EL (cell line): Measurements from ENCODE around the gene PEMT.

ENCODE experiments used
- DNase-seq: peaks from one replicate; pipeline ENCODE4 v3.0.0-alpha.2; 2016

The PEMT gene

DNA sequence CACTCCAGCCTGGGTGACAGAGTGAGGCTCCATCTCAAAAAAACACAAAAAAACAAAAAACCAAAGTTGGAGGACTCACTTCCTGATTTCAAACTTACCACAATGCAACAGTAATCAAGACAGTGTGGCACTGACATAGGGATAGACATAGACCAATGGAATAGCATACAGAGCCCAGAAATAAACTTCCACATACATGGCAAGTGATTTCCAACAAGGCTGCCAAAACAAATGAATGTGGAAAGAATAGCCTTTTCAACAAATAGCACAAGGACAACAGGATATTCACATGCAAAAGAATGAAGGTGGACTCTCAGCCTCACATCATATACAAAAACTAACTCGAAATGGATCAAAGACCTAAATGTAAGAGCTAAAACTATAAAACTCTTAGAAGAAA, 58.5 kb downstream of the PEMT start:
- no peak for DNase-seq

DNA sequence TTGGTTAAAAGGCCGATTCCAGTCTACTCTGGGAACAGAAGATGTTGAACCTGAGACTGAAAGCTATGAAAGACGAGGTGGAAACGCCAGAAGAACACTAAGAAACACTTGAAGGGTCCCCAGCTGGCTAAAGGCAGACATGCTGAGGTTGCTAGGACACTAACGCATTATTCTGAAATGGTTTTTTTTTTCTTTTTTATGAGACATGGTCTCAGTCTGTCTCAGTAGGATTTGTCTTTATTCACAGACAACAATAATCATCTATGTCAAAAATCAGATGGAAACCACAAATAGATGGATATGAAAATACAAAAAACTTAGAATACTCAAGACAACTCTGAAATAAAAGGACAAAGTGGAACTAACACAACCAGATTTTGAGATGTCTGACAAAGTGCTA, 60.4 kb downstream of the PEMT start:
- DNase-seq = no peak

DNA sequence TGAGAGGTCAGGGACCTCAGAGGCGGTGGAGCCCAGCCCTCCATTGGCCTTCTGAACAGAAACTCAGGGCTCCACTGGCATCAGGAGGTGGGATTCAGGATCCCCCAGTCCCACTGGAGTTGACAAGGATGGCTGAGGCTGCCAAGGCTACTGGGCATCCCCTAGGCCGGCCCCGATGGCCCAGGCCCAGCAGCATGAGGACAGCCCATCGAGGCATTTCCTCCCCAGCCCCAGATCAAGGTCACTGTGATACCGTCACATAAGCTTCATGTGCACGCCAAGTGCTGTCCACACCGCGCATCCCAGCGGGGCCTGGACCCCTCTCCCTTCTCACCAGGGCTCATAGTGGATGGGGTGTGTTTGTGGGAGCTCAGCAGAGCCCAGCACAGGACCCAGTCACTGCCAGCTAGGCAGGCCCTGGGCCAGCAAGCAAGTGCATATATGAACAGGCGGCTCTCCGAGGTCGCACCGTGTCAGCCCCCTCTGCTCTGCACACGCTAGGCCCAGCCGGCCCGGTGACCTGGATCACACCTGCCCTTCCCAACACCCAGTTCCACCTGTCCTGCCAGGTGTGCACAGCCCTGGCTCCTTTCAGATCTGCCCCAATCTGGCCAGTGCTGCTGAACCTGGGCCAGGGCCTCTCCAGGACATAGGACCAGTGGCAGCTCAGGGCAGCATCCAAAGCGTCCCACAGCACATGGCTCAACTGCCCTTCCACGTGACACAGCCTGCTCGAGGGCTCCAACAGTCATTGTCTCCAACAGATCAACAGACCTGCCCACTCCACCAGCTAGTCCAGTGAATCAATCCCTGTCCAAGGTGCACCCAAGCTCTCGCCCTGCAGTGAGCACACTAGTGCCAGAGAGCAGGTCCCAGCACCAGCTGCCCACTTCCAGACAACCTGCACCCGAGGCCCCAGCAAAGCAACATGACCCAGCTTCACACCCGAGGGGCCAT, 62.5 kb downstream of the PEMT start:
- no peak for DNase-seq

DNA sequence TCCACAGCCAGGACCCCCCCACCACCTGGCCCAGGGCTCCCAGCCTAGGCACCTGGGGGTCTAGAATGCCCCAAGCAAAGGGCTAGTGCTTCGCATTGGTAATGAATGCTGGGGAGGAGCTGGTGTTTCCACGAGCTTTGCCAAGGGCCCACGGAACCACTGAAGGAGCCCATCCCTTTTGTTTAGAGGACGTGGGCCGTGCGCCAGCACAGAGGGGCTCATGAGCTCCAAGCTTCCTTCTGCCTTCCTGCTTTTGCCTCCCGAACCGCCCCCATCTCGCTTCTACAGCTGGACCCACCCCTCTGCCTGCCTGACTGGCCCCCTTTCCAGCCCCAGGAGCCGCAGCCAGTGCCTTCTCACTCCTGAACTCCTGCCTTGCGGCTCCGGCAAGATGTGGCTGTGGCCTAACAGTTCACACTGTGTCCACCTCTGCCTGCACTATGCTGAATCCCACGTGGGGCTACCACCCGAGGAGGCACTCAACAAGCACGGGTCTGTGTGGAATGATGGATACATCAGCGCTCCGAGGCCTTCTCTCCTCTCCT, 63.5 kb downstream of the PEMT start:
- DNase-seq = no peak

DNA sequence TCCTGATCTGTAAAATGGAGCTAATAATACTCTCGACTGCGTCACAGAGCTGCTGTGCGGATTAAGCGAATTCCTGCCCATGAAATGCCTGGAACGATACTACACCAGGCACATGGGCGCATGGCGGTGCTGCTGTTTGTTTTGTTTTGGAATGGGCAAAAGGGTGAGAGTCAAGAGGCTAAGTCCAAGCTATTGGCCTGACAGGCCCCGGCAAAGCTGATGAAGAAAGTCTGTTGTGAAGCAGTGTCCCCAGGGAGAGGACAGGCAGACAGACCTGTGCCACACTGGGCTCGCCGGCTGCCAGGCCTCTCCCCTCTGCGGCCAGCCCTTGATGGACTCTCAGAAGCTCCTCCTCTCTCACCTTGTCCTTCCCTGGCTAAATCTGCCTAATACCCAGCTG, 64.0 kb downstream of the PEMT start:
- DNase-seq = no peak

DNA sequence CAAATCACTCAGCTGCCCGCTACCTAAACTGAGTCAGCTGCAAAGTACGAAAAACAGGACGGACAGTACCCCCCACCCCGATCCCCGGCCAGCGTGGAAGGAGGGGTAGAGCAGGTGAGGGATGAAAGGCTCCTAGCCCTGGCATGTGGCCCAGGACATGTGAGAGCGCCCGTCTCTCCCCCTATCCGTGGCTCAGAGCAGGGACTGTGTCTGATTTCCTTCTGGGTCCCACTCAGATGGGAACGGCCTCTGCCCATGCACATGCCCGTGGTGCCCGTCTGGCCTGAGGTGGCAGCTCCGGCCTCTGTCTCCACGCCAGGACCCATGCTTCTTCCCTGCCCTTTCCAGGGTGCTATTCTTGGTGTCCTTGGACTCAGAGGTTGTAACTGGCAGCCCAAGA, 65.1 kb downstream of the PEMT start:
- no peak for DNase-seq

DNA sequence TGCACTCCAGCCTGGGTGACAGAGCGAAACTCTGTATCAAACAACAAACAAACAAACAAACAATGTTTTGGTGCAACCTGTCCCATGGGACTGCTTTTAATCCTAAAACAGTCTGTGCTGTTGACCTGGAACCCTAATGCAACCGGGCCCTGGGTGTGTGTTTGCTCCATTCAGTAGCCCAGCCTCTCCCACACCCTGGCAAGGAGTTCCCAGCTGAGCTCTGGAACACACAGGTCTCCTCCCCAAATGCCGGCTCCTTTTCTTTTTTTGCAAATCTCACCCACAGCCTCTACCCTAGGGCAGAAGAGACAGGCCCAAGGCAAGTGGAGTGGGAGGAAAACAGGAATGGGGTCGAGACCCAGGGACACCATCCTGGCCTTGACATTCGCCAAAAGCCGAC, 65.6 kb downstream of the PEMT start:
- no peak for DNase-seq

DNA sequence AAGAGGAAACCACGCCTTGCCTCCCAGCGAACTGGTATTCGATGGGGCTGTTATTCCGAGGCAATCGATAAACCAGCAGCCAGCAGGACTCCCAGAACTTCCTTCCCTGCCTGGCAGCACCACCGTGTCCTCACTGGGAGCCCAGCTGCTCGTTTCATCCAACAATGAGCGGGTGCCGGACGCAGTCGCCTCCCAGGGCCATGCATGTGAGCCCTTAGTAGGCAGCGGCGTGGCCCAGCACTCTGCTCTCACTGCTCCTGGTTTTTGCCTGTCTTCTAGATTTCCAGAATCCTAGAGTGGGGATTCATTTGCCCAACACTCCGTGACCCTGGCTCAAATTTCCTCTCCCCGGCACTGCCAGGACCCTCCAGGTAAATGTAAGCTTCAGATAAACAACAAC, 66.2 kb downstream of the PEMT start:
- DNase-seq = no peak

DNA sequence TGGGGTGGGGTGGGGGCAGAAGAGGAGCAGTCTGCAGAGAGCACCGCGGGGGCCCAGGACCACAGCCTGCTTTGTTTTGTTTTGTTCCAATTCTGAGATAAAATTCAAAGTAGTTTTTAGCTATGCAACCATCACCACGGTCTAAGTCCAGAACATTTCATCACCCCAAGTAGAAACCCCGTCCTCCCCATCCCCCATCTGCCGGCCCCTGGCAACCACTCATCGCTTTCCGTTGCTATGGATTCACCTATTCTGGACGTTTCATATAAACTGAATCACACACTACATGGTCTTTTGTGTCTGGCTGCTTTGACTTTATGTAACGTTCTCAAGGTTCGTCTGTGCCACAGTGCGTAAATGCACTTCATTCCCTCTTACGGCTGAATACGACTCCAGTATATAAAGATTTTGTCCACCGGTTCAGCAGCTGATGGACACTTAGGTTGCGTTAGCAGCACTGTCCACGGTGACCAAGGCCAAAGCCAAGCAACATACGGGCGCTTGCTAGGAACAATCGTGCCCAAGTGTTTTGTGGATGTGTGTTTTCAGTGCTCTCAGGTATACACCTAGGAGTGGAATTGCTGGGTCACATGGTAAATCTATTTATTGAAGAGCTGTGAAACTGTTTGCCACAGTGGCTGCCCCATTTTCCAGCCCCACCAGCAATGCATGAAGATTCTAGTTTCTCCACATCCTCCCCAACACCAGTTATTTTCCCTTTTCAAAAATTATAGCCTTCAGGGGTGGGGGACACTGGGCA, 67.6 kb downstream of the PEMT start:
- DNase-seq = no peak

DNA sequence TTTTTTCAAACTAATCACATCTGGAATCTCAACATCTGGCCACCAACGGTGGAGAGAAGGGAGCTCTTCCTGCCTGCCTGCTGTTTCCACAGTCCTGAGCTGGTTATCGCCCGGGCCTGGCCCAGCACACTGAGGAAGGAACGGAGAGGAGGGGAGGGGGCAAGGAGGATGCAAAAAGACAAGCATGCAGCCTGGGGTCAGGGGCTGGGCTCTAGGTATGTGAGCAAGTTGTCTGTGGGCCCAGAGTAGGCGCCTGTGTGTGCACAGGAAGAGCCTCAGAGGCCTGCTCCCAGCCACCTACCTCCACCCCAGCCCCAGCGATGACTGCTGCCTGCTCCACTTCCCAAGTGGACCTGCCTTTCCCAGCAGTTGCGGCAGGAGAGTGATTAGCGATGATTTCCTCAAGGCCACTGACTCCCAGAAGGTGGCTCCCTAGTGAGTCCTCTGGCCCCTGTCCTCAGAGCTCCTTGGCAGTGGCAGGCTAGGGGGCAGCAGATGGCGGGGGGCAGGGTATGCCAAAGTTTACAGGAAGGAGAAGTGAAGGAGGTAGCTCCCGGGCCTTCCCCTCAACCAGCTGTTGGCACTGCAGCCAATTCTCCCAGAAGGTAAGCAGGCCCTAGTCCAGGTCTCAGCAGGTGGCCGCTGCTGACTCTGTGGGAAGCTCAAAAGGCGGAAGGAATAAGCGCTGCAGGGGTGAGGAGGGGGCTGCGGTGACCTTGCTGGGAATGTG, 68.3 kb downstream of the PEMT start:
- DNase-seq = no peak

DNA sequence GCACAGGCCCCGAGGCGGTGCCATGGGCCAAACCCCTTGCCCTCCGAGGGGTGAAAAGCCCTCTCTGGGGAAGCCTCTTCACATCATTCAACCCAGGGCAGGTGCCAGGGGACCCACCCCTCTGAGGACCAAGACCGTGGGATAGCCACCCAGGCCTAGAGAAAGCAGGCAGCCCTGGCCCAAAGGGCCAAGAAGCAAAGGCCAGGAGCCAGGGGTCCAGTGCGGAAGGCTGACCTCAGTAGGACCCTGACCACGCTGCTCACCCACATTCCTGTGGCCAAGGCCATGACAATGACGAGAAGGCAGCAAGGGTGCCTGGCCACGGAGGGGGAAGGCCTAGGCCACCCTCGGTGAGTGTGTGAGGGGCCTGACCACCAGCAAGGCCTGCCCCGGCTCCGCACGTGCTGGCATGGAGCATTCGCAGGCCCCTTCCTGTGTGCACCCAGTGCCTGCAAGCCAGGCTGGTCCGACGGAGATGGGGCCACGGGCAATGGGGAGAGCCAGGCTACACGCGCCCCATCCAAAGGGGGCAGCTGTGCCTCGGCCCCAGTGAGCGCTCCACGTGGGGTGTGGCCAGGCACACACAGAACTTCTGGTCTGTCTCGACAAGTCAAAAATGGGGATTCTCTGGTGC, 70.8 kb downstream of the PEMT start:
- no peak for DNase-seq

DNA sequence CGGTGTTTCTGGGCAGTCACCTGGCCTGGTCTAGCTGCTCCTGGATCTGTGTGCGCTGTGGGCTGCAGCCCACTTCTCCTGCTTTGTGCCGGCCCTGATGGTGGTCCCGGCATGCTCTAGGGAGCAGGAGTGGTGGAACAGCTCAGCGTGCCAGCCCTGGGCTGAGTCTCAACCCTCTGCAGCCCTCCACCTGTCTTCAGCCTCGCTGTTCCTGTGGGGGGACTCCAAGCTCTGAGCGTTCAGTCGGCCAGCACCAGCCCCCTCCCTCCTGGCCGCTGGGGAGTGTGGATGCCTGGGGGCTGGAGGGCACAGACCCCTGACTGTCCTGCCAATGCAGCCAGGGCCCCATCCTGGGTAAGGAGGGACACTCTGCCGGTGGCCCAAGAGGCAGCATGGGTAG, 71.6 kb downstream of the PEMT start:
- DNase-seq = no peak

DNA sequence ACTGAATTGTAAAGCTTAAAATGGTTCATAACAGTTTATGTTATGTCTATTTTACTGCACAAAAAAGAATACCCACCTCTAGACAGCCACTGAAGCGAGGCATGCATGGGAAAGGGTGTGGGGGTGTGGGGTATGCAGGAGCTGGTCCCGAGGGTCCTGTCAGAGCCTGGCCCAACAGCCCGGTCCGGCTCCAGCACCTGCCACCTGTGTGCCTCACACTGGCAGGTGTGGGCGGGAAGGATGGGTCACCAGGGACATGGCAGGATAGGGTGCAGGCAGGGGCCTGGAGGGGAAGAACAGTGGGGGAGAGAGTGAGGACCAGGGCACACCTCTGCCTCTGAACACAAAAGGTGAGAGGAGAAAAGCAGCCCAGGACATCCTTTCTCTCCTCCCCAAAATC, 72.6 kb downstream of the PEMT start:
- no peak for DNase-seq

DNA sequence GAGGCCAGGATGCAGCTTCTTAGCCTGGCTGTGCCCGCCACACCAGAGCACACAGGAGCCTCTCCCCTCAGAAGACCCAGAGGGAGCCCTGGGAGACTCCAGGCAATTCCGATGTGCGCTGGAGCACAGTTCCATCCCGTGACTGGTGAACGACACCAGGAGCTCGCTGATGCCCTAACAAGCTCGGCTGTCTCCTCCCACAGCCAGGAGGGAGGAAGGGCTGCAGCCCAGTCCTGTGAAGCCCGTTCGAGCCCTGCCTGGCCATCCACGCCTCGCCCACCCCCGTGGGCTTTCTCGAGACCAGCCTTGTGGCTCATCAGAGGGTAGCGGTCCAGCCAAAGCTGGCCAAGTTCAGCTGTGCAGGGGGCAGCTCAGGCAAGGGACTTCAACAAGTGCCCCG, 73.5 kb downstream of the PEMT start:
- DNase-seq = no peak

DNA sequence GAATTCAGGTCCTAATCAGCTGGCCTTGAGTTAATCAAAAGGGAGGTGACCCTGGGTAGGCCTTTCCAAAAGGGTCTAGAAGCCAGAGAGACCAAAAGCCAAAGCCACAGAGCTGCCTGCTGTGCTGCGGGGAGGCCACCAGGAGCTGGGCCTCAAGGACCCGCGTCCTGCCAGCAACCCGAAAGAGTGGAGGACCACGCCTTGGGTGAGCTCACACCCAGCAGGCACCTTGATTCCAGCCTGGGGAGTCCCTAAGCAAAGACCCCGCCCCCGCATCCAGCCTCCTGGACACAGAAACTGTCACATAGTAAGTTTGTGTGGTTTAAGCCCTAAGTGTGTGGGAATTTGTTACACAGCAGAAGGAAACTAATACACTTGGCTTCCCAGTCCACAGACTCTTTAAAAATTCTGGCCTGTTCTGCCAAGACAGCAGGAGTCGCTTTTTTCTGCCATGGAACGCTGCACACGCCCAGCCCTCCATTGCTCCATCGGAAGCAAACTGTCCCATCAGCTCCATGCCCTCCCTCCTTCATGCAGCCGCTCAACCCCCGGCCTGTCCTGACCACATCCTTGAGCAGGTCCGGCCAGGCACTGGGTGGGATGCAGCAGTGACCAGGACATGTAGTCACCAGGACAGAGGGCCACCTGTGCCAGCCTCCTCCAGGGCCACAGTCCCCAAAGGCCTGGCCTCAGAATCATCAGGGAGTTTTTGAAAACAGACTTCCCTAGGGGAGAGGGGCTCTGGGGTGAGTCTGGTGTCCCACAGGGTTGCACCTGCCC, 74.4 kb downstream of the PEMT start:
- no peak for DNase-seq

DNA sequence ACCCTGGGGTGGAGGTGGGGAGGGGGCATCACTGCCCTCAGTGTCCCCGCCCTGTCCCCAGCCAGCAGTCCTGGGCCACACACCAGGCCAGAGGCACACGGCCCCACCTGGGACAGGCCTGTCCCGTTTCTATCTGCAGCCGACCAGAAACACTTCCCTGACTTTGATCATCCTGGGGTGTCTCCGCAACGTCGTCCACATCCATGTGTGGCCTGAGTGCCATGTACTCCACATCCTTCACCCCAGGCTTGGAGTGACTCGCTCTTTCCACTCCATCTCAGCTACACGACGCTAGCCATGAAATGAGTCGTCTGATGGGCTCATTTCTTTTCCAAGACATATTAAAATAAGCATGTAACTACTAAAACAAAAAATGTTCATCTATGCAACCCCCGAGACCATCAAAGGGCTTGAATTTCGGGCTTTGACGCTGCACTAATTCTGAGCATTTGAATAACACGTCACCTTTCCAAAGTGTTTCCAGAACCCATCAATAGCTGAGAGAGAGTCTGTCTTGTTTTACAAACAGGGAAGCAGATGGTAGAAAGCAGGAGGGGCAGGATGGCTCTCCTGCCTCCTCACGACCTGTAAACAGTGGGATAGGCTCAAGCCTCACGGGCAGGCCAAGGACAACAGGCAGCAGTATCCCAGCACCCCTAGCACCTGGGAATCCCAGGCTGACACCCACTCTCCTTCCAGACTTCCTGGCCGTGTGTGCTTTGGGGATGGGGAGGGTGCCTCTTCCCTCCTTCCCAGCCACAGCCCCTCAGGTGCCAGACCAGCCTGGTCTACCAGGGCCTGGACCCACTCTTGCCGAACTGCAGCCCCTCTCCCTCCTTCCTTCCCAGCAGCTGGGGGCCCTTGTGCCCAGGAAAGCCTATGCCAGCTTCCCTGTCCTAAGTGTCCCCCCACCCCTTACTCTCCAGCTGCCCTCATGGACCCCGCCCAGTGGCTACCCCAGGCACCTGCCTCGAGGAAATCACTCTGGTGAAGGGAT, 75.3 kb downstream of the PEMT start:
- peak; percentile 76 for DNase-seq

DNA sequence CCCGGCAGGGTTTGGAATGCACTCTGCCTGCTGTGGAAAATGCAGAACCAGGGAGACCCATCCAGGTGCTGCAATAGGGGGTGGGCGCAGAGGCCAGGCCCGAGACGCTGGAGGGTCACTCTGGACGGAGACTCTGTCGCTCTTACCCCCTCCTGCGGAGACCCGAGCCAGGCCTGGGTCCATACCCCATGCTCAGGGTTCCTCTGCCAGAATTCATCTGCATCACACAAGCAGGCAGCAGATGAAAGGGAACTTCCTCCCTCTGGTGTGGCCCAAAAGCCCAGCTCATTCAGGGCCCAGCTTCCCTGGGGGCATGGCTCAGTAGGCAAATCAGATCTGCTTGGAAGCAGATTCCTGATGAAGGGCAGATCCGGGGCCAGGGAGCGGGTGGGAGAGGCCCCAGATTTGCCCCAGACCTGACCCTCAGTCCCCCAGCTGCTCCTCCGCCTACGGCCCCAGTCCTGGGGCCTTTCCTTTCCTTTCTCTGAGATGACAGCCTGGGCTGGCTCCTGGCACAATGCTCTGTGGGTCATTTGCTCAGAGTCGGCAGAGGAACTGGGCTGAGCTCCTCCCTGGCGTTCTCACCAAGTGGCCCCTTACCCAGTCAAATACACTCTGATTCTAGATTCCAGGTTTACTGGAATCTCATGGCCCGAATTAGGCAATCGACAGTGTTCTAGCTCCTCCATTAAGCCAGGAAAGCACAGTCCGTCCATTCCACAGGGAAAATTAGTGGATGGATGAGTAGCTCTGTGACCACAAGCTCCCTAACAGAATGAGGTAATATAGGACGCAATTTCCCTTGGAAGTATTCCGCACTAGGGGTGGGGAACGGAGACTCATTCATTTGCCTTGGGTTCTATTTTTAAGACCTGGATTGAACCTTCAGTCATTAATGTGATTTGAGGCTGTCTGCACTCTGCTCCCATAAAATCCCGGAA, 76.2 kb downstream of the PEMT start:
- peak; percentile 82 for DNase-seq

DNA sequence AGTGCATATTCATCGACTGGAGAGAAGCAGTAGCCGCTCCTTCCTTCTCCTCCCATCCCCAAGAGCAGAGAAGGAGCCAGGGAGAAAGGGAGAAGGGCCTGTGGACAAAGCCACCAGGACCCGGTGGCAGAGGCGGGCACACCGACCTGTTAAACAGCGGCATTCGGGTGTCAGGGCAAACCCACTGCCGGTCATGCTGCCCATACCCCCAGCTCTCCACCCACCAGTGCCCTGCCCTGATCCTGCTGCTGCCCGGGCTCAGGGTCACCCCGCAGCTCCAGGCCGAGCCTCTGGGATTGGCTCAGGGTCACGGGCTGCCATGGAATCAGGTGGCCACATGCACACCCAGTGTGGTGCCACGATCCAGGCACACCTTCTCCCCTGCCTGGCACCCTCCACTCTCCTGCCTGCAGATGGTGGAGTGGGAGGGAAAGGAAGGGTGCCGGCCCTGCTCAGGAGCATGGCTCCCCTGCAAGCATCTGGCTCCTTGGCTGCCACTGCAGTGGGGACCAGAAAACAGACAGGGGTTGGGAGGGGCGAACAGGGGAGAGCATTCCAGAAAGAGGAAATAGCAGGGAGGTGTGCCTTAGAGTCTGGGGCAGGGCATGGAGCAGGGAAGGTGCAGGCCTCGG, 77.0 kb downstream of the PEMT start:
- no peak for DNase-seq

DNA sequence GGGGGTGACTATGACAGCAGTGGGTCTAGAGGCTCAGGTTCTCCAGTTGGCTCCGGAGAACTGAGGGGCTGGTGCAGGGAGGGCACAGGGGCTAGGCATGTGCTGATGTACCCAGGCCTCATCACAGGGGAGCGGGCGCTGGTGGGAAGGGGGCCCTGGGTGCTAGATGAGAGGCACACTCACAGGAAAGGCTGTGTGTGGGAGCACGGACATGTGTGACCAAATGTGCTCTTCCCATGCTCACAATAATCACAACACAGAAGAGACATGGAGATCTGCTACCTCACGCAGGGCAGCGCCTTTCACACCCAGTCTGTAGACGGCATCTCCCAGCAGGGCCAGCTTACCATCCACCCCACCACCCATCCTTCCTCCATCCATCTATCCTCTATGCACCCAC, 77.9 kb downstream of the PEMT start:
- no peak for DNase-seq
